K562 (cell line): ENCODE results near the gene TPRX2. TPM values are rescaled to one million over a fixed set of nuclear protein-coding genes. Genes with fewer than 3 reads are reported as not detected.

ENCODE experiments used
- BDP1 ChIP-seq: IDR thresholded peaks from 3 replicates; pipeline ENCODE4 v1.6.1; 2011; ENCODE audit not compliant: insufficient read length, insufficient read depth
- CBFA2T2 ChIP-seq: fragments of 450-650 bp; conservative IDR thresholded peaks from 2 replicates; pipeline ENCODE4 v1.6.1; 2017; ENCODE audit warnings: mild to moderate bottlenecking
- CBX8 ChIP-seq: fragments of 200-600 bp; sonication (generic); IDR thresholded peaks from 2 replicates; pipeline ENCODE4 v1.6.1; 2012; ENCODE audit warnings: borderline replicate concordance, mixed run types, low read depth, mild to moderate bottlenecking, moderate library complexity, mixed read lengths, low read length, control low read depth, inconsistent platforms; ENCODE audit not compliant: poor library complexity, severe bottlenecking; ENCODE audit errors: extremely low read depth
- FOXK2 ChIP-seq, 2 experiments: fragments of 450-650 bp; IDR thresholded peaks in 1 of 2; conservative IDR thresholded peaks in 1 of 2; 2 replicates each; pipeline ENCODE4 v1.6.1; 2016; ENCODE audit warnings: low read depth in 2 of 2, mild to moderate bottlenecking in 1 of 2
- GATAD2B ChIP-seq: fragments of 450-650 bp; IDR thresholded peaks from 2 replicates; pipeline ENCODE4 v1.6.1; 2017; ENCODE audit warnings: mild to moderate bottlenecking, borderline replicate concordance
- MEIS2 ChIP-seq: fragments of 450-650 bp; IDR thresholded peaks from 2 replicates; pipeline ENCODE4 v1.6.1; 2014; ENCODE audit warnings: mild to moderate bottlenecking; ENCODE audit not compliant: partially characterized antibody
- NCOA4 ChIP-seq: fragments of 450-650 bp; IDR thresholded peaks from 2 replicates; pipeline ENCODE4 v1.6.1; 2018; ENCODE audit warnings: mild to moderate bottlenecking; ENCODE audit not compliant: partially characterized antibody
- SNIP1 ChIP-seq: fragments of 450-650 bp; IDR thresholded peaks from 2 replicates; pipeline ENCODE4 v1.7.1; 2017; ENCODE audit warnings: low read depth, mild to moderate bottlenecking
- STAT5A ChIP-seq: IDR thresholded peaks from 2 replicates; pipeline ENCODE4 v1.6.1; 2012; ENCODE audit warnings: low read length, inconsistent platforms, borderline replicate concordance
- TAF9B ChIP-seq: fragments of 450-650 bp; IDR thresholded peaks from 2 replicates; pipeline ENCODE4 v1.6.1; 2018; ENCODE audit warnings: mild to moderate bottlenecking; ENCODE audit not compliant: partially characterized antibody
- TOE1 ChIP-seq, 2 experiments: fragments of 450-650 bp in 1 of 2; sonication (generic) in 1 of 2; formaldehyde crosslinking in 1 of 2; IDR thresholded peaks; 2 replicates each; pipeline versions ENCODE4 v1.7.1 to v1.8.0; 2016 to 2022; ENCODE audit warnings: borderline replicate concordance in 2 of 2, mild to moderate bottlenecking in 2 of 2, antibody characterized with exemption in 1 of 2, inconsistent platforms in 1 of 2, low read depth in 1 of 2, missing genetic modification reagents in 1 of 2, moderate library complexity in 1 of 2
- TRIM28 ChIP-seq: fragments of 450-650 bp; IDR thresholded peaks from 2 replicates; pipeline ENCODE4 v1.6.1; 2017
- TSC22D4 ChIP-seq: fragments of 450-650 bp; IDR thresholded peaks from 2 replicates; pipeline ENCODE4 v1.6.1; 2016; ENCODE audit warnings: missing genetic modification characterization, missing biosample characterization, control low read depth
- YBX1 ChIP-seq: fragments of 450-650 bp; IDR thresholded peaks from 2 replicates; pipeline ENCODE4 v1.7.1; 2016; ENCODE audit warnings: mild to moderate bottlenecking
- ZNF408 ChIP-seq: fragments of 250-450 bp; sonication (Bioruptor Pico); IDR thresholded peaks from 2 replicates; pipeline ENCODE4 v1.4.0; 2020; ENCODE audit warnings: low read depth, mild to moderate bottlenecking, moderate library complexity
- ZNF766 ChIP-seq: fragments of 200-800 bp; sonication (Bioruptor generic); conservative IDR thresholded peaks from 2 replicates; pipeline ENCODE4 v1.6.1; 2016; ENCODE audit warnings: missing genetic modification characterization, missing compliant biosample characterization
- polyA plus RNA-seq, 8 experiments: library from polyadenylated mRNA; depleted of rRNA in 4 of 8; stranded (reverse) in 5 of 8; unstranded in 3 of 8; fragments of >200 nt; fragmentation: Nextera tagmentation in 2 of 8; fragmentation: Illumina TruSeq in 1 of 8; extraction: Ambion mirVana in 2 of 8; extraction: Trizol in 1 of 8; gene quantifications; 2 replicates each; pipeline versions ENCODE4 v1.2.1 to v1.2.3, GENCODE V29; 2011 to 2014; ENCODE audit warnings: inconsistent platforms in 1 of 8, missing spikeins in 1 of 8
- total RNA-seq, 7 experiments: library from RNA; depleted of rRNA in 6 of 7; stranded (reverse); fragments of >200 nt in 6 of 7; fragmentation: Illumina TruSeq in 2 of 7; extraction: Trizol in 2 of 7; gene quantifications; 2 replicates each; pipeline versions ENCODE4 v1.2.1 to v1.2.3, GENCODE V29; 2011 to 2021; ENCODE audit warnings: low replicate concordance in 1 of 7
- TF ChIP-seq, protein P1 (sequence below): sonication (generic); formaldehyde crosslinking; IDR thresholded peaks from 2 replicates; pipeline ENCODE4 v1.9.0; 2022; ENCODE audit warnings: mild to moderate bottlenecking, missing genetic modification reagents
- TF ChIP-seq, protein P2 (sequence below): fragments of 250-450 bp; sonication (Bioruptor Pico); IDR thresholded peaks from 2 replicates; pipeline ENCODE4 v1.9.0; 2021; ENCODE audit warnings: mild to moderate bottlenecking
- TF ChIP-seq, protein P3 (sequence below): IDR thresholded peaks from 3 replicates; pipeline ENCODE4 v1.6.1; 2011; ENCODE audit warnings: borderline replicate concordance, mild to moderate bottlenecking, moderate library complexity; ENCODE audit not compliant: insufficient read length; ENCODE audit errors: extremely low read depth
- TF ChIP-seq, protein P4 (sequence below), 2 experiments: IDR thresholded peaks in 1 of 2; conservative IDR thresholded peaks in 1 of 2; 2 replicates each; pipeline ENCODE4 v1.6.1; 2016; ENCODE audit warnings: low read depth in 2 of 2, mild to moderate bottlenecking in 1 of 2, missing compliant biosample characterization in 1 of 2, missing genetic modification characterization in 1 of 2, moderate library complexity in 1 of 2

The TPRX2 gene
- total and polyA plus RNA-seq, 9 of the 15 experiments (the other 6 are each of a cell fraction or from before 2014, with no cell fraction given): not detected

DNA sequence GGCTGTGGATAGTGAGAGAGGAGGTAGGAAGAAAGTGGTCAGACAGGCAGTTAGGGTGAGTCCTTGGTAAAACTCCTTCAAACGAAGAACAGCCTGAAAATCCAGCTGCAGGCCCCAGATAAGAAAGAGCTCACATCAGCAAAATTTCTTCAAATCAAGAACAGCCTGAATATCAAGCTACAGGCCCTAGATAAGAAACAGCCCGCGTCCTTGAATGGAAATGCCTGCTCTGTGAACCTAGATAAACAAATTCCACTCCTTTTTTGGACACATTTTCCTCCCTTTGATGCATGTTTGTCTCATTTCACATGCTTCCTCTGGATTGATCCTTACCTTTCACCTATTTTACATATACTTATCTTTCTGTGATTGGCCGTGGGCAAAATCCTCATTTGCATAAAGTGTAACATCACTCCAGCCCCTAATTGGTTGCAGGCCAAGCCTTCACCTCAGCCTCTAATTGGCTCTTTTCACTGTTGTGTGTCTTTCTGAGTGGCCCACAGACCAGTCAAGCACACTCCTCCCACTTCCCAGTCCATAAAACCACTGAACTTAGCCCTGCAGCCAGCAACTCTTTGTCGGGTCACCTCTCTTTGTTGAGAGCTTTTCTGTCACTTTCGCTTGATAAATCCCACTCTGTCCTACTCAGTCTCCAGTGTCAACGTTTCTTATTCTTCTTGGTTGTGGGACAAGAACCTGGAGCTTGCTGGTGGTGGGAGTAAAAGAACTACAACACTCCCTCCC is 33.1 kb downstream of the TPRX2 start (continued):
- TF ChIP-seq NCOA4: no peak
- peak; percentile 45 to 48 for TF ChIP-seq FOXK2 (conservative IDR thresholded peaks at IDR 0.05 in 1 of 2, IDR thresholded peaks at IDR 0.05 in 1 of 2; ENCODE audit: low read depth in 2 of 2)
- no peak for TF ChIP-seq YBX1
- peak; percentile 100 for TF ChIP-seq CBFA2T2
- peak; percentile 98 for TF ChIP-seq ZNF766 (CRISPR knock-in tag)
- TF ChIP-seq, protein P1, sequence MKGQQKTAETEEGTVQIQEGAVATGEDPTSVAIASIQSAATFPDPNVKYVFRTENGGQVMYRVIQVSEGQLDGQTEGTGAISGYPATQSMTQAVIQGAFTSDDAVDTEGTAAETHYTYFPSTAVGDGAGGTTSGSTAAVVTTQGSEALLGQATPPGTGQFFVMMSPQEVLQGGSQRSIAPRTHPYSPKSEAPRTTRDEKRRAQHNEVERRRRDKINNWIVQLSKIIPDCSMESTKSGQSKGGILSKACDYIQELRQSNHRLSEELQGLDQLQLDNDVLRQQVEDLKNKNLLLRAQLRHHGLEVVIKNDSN: no peak
- no peak; the same call in 1 of the 2 replicates for TF ChIP-seq TOE1 (IDR thresholded peaks at IDR 0.05; ENCODE audit: borderline replicate concordance)
- no peak for TF ChIP-seq TOE1 (CRISPR knock-in tag; IDR thresholded peaks at IDR 0.05; ENCODE audit: borderline replicate concordance, low read depth)
- TF ChIP-seq, protein P2, sequence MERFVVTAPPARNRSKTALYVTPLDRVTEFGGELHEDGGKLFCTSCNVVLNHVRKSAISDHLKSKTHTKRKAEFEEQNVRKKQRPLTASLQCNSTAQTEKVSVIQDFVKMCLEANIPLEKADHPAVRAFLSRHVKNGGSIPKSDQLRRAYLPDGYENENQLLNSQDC (CRISPR knock-in tag): peak; percentile 83; the same call in 1 of the 2 replicates
- TF ChIP-seq ZNF408 (CRISPR knock-in tag): no peak
- TF ChIP-seq, protein P3, sequence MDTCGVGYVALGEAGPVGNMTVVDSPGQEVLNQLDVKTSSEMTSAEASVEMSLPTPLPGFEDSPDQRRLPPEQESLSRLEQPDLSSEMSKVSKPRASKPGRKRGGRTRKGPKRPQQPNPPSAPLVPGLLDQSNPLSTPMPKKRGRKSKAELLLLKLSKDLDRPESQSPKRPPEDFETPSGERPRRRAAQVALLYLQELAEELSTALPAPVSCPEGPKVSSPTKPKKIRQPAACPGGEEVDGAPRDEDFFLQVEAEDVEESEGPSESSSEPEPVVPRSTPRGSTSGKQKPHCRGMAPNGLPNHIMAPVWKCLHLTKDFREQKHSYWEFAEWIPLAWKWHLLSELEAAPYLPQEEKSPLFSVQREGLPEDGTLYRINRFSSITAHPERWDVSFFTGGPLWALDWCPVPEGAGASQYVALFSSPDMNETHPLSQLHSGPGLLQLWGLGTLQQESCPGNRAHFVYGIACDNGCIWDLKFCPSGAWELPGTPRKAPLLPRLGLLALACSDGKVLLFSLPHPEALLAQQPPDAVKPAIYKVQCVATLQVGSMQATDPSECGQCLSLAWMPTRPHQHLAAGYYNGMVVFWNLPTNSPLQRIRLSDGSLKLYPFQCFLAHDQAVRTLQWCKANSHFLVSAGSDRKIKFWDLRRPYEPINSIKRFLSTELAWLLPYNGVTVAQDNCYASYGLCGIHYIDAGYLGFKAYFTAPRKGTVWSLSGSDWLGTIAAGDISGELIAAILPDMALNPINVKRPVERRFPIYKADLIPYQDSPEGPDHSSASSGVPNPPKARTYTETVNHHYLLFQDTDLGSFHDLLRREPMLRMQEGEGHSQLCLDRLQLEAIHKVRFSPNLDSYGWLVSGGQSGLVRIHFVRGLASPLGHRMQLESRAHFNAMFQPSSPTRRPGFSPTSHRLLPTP: no peak
- TF ChIP-seq STAT5A: peak; percentile 96
- TF ChIP-seq, protein P4, sequence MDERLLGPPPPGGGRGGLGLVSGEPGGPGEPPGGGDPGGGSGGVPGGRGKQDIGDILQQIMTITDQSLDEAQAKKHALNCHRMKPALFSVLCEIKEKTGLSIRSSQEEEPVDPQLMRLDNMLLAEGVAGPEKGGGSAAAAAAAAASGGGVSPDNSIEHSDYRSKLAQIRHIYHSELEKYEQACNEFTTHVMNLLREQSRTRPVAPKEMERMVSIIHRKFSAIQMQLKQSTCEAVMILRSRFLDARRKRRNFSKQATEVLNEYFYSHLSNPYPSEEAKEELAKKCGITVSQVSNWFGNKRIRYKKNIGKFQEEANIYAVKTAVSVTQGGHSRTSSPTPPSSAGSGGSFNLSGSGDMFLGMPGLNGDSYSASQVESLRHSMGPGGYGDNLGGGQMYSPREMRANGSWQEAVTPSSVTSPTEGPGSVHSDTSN (CRISPR knock-in tag; IDR thresholded peaks at IDR 0.05; ENCODE audit: low read depth): peak; percentile 26; the same call in 1 of the 2 replicates
- TF ChIP-seq, protein P4 (tag; conservative IDR thresholded peaks at IDR 0.05; ENCODE audit: low read depth): peak; percentile 93
- TF ChIP-seq CBX8: no peak
- TF ChIP-seq SNIP1: no peak
- no peak; the same call in 1 of the 2 replicates for TF ChIP-seq GATAD2B
- no peak for TF ChIP-seq BDP1
- peak; percentile 93 for TF ChIP-seq TRIM28
- TF ChIP-seq TSC22D4 (tag): no peak
- peak; percentile 89 for TF ChIP-seq TAF9B
- peak; percentile 69 for TF ChIP-seq MEIS2
